Skin epidermis (tissue), 12 donors: Measurements from ENCODE around the gene KCNIP1.

Source experiments
- H3K27ac ChIP-seq, 21 experiments: fragments of 200-600 bp; sonication (generic) in 11 of 21; one replicate each; pipeline ENCODE4 v1.5.0; 2020; ENCODE audit warnings: mild to moderate bottlenecking in 3 of 21, inconsistent platforms in 2 of 21, moderate library complexity in 2 of 21
- H3K4me3 ChIP-seq, 7 experiments: fragments of 200-600 bp; sonication (generic) in 2 of 7; one replicate each; pipeline ENCODE4 v1.5.0; 2020; ENCODE audit warnings: inconsistent platforms in 2 of 7, mild to moderate bottlenecking in 2 of 7, moderate library complexity in 1 of 7

Gene KCNIP1

DNA sequence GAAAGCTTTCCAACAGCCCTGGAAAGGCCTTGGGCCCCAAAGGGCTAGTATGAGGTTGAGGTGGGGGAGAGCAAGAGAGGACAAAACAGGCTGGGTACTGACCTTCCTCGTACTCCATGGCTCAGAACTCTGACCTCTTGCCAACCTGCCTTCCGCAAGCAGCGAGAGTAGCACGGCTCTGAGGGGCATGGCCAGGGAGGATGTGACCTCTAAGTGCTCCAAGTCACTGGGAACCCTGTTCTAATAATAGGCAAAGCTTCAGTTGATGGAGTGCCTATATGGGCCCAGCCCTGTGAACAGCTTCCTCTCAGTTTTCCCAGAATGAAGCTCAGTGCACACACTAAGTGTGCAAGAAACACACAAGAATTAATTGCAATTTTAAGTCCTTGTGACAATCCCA, 152.1 kb downstream of the KCNIP1 start:
- Histone ChIP-seq H3K27ac (no peak overlapping the region), H3K4me3 (no peak overlapping the region)

DNA sequence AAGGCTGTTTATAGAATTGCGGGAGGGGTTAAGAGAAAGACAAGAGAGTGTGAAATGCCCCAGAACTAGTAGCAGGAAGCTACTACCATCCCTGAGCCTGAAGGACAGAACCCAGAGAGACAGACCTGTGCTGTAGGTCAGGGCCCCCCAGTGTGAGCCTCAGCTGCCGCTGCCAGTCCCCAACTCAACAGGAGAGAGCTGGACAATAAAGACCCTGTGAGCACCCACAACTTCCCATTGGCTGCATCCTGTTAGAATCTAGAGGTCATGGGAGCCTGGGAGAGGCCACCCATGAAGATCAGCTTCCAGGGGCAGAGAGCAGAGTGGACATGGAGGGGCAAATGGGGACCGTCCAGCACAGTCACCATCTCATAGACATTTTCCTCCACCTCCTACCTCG, 152.5 kb downstream of the KCNIP1 start:
- H3K4me3 ChIP-seq = no peak overlapping the region
- H3K27ac ChIP-seq = no peak overlapping the region

DNA sequence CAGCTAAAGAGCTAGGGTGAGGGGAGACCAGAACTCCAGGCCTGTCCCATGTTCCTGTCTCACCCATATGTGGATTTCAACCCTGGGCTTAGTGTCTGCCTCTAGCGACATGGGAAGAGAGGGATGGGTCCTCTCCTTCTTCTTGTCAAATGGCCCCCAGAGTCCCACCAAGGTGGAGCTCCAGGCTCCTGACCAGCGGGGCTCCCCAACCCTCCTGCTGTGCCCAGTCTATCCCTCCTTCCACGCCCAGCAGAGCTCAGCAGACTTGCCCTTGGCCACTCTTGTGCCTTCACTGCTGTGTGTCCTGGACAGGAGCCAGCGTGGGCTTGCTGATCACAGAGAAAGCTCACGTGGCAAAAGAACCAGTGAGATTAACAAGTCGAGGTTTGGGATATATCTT, 156.7 kb downstream of the KCNIP1 start:
- H3K4me3 ChIP-seq = no peak overlapping the region
- H3K27ac ChIP-seq = no peak overlapping the region

GRCh38 chr5:170662966-170663365, 159.1 kb downstream of the KCNIP1 start:
- Histone ChIP-seq H3K4me3 (no peak overlapping the region), H3K27ac (no peak overlapping the region)

DNA sequence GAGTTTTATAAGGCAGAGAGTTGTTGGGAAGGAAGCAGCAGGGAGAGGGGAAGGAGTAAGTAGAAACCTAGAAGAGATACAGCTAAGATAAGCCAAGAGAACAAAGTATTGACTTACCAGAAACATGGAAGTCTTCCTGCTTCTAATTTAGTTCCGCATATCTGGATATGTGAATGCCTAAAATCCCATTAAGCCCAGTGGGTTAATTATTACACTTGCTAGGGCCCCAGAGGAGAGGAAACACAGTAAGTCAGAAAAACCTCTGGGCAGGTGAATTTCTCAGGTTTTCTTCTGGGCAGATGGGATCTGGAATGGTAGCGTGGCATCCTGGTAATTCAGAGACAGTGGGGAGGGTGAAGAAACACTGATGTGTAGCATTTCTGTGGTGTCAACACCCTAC, 175.0 kb downstream of the KCNIP1 start:
- Histone ChIP-seq H3K4me3 (no peak overlapping the region), H3K27ac (no peak overlapping the region)

- no peak overlapping the region for H3K27ac ChIP-seq
- no peak overlapping the region for H3K4me3 ChIP-seq
Observed at GRCh38 chr5:170681013-170681433, 177.2 kb downstream of the KCNIP1 start.

- no peak overlapping the region for H3K4me3 ChIP-seq
- H3K27ac ChIP-seq = no peak overlapping the region
Observed at GRCh38 chr5:170691657-170692056, 187.8 kb downstream of the KCNIP1 start.

DNA sequence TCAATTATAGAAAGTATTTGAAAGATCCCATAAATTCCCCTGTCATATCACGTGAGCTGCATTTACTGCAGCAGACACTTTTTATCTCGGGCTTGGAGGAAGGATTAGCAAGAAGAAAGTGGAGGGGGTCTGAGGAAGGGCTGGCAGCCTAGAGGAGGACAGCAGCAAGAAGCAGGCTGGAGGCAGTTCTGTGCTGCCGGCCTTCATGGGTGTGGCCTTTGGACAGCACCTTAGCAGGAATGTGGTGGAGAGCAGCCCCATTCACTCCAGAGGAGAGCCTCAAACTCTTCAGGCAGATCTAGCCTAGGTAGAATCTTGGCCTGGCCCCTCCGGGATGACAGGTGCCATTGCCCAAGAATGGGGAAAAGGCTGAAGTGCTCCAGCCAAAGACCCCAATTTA, 189.9 kb downstream of the KCNIP1 start:
- Histone ChIP-seq H3K27ac (no peak overlapping the region), H3K4me3 (no peak overlapping the region)

DNA sequence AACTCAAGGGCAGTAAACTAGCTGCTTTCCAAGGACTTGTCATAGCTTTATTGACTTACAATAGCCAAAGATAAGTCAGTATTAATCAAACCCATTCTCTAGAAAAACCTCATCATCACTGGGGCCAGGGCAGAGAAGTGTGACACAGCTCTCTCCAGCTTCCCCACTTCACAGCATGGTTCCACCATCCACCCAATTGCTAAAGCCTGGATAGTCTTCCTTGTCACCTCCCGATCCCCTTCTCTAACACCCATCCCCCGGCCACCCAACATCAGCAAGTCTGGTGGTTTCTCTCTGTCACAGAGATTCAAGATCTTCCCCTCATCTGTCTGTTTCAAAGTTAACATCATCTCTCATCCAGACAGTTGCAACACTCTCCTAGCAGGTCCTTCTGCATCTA, 191.1 kb downstream of the KCNIP1 start:
- no peak overlapping the region for H3K27ac ChIP-seq
- H3K4me3 ChIP-seq = no peak overlapping the region

- Histone ChIP-seq H3K4me3 (no peak overlapping the region), H3K27ac (no peak overlapping the region)
Observed at GRCh38 chr5:170697031-170697430, 193.2 kb downstream of the KCNIP1 start.

- Histone ChIP-seq H3K27ac (no peak overlapping the region), H3K4me3 (no peak overlapping the region)
Observed at GRCh38 chr5:170700503-170700902, 196.7 kb downstream of the KCNIP1 start.

DNA sequence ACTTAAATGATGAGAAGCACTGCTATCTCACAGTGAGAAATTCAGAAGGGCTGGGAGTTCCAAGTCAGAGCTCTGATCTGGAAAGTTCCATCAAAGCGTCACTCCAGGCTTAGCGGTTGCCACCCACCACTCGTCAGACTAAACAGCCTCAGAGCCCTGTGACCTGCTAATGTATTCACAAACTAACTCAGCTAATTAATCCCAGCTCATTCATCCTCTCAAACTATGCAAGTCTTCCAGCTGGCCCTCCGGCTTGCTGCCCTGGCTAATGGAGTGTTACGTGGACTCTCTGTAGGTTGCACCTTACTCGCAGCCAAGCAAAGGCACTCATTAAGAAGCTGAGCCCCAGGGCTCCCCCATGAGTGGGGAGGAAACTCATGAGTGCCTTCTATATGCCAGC, 197.5 kb downstream of the KCNIP1 start:
- no peak overlapping the region for H3K27ac ChIP-seq
- H3K4me3 ChIP-seq = no peak overlapping the region

GRCh38 chr5:170704417-170705192, 200.8 kb downstream of the KCNIP1 start:
- H3K4me3 ChIP-seq = no peak overlapping the region
- H3K27ac ChIP-seq = no peak overlapping the region

DNA sequence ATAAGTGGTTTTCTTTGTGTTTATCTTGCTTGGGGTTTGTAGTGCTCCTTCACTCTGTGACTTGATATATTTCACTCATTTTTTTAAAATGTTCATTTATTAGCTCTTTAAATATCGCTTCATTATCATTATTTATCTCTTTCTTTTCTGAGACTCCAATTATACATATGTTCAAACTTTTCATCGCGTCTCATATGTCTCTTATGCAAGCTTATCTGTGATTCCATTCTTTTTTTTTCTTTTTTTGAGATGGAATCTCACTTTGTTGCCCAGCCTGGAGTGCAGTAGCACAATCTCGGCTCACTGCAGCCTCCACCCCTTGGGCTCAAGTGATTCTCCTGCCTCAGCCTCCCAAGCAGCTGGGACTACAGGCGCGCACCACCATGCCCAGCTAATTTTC, 205.8 kb downstream of the KCNIP1 start:
- no peak overlapping the region for H3K4me3 ChIP-seq
- H3K27ac ChIP-seq = no peak overlapping the region

DNA sequence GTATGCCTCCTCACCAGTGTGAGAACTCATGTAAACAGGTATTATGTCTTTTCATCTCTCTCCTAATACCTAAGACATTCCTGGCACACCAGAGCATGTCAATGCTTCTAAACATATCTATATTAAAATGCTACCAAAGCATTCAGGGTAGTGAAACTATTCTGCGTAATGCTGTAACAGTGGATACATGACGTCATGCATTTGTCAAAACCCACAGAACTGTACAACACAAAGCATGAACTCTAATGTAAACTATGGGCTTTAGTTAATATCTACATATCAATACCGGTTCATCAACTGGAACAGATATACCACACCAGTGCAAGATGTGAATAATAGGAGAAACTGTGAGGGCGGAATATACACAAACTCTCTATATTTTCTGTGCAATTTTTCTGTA, 207.5 kb downstream of the KCNIP1 start:
- Histone ChIP-seq H3K4me3 (no peak overlapping the region), H3K27ac (no peak overlapping the region)

DNA sequence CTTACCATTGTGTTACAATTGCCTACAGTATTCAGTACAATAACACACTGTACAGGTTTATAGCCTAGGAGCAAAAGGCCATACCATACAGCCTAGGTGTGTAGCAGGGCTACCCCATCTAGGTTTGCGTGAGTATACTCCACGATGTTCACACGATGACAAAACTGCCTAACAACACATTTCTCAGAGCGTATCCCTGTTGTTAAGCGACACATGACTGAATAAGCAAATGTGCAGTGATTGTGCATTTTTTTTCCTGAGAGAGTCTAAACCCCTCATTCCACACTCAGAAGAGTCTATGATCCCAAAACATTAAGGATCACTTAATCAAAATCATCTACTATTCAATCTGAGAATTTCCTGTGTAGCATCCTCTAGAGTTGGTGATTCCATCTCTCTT, 211.3 kb downstream of the KCNIP1 start:
- Histone ChIP-seq H3K4me3 (no peak overlapping the region), H3K27ac (no peak overlapping the region)

DNA sequence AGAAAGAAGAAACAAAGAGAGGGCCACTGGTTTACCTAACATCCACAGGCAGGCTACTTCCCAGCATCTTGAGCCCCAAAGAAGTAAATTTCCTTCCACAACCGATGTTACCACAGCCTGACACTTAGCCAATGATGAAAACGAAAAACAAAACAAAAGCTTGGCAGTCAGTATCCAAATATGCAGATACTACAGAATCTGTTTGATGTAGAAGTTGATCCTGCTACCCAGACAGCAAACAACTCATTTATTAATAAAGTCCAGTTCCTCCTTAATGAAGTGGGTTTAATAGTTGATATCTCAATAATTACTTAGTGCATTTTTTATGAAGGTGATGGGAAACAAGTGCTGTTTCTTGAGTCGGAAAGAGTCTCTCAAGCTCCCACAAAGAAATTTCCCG, 212.6 kb downstream of the KCNIP1 start:
- Histone ChIP-seq H3K27ac (no peak overlapping the region), H3K4me3 (no peak overlapping the region)

DNA sequence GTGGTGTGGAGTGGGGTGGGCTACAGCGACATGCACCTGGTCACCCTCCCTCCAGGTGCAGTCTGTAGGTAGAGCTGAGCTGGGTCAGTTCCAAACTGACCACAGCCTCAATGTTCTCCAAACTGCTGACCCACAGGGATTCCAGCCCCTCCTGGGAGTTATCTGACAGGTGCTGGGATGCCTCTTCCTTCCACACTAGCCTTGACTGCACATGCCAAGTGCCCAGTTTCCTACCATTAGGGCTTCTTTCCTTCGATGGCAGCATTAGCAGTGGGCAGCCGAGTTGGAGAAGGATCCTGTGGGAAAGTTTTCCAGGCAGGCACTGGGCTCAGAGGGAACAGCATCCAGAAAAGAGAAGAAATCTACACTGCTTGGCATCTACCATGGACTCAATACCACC, 215.7 kb downstream of the KCNIP1 start:
- H3K27ac ChIP-seq = no peak overlapping the region
- H3K4me3 ChIP-seq = no peak overlapping the region

- Histone ChIP-seq H3K27ac (no peak overlapping the region), H3K4me3 (no peak overlapping the region)
Observed at GRCh38 chr5:170720179-170720578, 216.4 kb downstream of the KCNIP1 start.

- no peak overlapping the region for H3K4me3 ChIP-seq
Observed at GRCh38 chr5:170720984-170721383, 217.2 kb downstream of the KCNIP1 start.

GRCh38 chr5:170721681-170722080, 217.9 kb downstream of the KCNIP1 start:
- Histone ChIP-seq H3K27ac (no peak overlapping the region), H3K4me3 (no peak overlapping the region)

More at GRCh38 chr5:170720984-170721383, 217.2 kb downstream of the KCNIP1 start:
- no peak overlapping the region for H3K27ac ChIP-seq

GRCh38 chr5:170722316-170722715, 218.5 kb downstream of the KCNIP1 start:
- no peak overlapping the region for H3K4me3 ChIP-seq
- no peak overlapping the region for H3K27ac ChIP-seq
